HG02571 (cell line): ENCODE results near the gene IL3.
"Not testable (repeated sequence)": the region's sequence is repeated elsewhere in the genome, so short reads cannot be mapped to it uniquely, and the experiment has no call there.

ENCODE experiments used
- ATAC-seq: cut with Tn5 transposase; IDR thresholded peaks from one replicate; pipeline ENCODE4 v1.9.1; 2021; ENCODE audit warnings: mild to moderate bottlenecking, moderate library complexity; ENCODE audit not compliant: unreplicated experiment

IL3 gene

DNA sequence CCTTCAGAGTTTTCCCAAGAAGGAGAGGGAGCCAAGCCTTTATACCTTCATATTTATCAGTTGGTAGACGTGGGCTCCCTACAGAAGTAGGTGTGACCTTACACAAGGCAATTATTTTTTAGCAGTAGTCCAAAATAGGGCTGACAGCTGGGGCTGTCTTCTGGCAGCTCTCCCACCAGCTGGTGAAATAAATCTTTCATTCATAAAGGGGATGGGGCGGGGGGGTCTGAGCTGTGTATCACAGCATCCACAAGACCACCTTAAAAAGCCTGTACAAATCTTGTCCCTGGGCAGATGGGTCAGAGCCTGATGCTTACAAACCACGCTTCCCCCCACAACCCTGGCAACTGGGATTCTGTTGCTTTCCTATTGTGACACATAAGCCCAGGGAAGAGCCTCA is 32.8 kb downstream of the IL3 start:
- no peak for ATAC-seq

DNA sequence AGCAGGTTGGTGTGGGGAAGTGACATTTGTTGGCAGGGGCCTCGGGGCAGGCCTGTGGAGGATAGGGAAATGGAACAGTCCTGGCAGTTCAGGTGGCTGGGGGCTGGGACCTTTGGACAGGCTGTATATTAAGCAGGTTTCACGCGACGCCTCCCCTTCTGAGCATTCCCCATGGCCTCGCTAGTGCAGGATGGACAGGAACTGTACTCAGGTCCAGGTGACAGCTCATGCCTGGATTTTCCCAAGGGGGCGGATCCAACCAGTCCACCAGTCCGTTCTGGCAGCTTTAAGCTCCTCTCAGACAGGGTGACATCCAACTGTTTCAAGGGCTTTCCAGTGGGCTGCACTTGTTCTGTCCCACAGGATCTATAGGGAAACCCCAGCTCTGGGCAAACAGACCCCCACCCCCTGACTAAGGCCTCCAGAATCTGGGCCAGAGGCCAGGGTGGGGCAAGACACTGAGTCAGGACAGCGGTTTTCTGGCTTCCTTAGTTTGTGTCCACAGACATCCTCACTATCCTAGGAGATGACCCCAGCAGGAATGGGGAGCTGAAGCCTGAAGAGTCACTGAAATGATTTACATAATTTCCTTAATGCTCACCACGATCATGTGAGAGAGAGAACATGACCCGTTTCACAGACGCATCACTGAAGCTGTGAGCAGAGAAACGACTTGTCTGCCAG is 34.1 kb downstream of the IL3 start:
- no peak for ATAC-seq

DNA sequence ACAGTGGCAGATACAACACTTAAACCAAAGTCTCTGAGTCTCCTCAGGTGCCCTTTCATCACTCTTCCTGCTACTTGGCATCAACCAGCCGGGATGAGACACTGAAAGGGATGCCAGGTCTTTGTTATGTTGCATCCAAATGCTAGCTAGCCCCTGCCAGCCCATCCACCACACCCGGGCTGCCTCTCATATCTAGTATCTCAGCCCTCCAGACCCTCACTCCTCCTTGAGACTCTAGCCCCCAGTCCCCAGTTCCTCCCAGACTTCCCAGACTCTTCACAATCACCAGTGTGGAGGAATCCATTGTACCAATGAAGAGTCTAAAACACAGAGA is 34.6 kb downstream of the IL3 start:
- ATAC-seq, result no peak

DNA sequence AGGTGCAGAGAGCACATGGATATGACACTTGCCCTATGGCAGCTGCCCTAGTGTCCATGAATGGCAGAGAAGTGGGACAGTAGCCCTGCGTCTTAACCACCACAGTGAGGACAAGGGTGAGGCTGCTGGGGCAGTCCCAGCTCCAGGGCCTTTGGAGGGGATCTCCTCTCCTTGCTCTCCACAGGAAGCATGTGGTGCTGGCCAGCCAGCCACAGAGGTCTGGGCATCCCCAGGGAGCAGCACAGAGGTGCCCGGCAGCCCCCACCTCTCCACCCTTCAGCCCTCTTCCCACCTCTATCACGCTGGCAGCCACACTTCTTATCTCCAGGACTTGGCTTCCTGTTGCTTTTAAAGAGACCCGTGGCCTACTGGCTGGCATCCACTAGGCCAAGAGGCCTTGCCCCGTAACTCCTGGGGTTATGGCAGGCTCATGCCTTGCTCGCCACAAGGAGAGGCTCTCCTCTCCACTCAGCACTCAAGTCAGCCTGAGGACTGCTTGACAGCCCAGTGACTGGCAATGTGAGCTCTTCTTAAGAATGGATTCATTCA is 35.0 kb downstream of the IL3 start:
- ATAC-seq, result no peak

DNA sequence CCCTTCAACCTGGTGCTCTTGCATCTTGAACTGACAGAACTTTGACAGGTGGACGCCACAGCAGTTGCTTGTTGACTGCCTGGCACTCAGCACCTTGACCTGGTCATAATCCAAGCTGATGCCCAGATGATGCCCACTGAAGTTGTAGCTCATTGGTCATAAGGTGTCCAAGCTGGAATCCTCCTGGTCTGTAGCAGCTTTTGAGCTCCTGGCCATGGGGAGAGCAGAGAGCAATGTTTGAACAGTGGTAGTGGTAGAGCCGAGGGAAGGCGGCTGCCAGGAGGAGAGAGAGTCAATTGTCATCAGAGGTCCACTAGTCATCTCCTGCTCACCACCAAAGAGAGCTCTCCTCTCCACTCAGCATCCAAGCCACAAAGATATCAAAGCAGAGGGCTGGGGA is 36.4 kb downstream of the IL3 start:
- no peak for ATAC-seq

DNA sequence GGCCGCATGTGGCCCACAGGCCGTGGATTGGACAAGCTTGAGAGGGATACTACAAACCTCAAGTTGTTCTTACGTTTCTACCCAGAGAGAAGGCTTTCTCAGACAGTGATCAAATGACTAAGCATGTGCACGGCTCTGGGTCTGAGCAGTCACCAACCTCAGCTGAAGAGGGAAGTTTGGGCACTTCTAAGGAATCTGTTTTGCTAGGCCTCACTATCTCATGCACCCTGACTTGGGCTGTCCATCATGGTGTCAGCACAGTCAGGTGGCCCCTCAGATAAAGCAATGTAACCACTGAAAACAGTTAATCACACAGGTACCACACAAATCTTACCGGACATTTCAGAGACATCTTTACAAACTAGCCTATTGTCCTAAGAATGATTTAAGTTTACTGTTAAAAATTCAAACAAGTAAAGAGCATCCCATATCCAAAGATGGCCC is 37.7 kb downstream of the IL3 start:
- no peak for ATAC-seq

DNA sequence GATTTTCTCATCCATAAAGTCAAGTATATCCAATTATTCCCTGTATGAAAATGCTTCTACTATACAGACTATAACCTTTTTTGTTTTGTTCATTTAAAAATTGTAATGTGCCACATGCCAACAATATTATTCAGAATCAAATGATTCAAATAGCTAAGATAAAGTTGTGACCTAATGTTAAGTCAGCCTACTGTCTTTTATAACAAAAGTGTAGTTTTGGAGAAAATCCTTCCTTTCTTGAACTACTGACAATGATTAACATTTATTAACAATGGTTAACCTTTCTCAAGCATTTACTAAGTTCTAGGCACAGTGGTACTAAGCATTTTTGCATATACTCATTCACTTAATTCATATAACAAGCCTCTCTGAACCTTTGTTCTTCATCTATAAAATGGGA is 38.2 kb downstream of the IL3 start:
- no peak for ATAC-seq

DNA sequence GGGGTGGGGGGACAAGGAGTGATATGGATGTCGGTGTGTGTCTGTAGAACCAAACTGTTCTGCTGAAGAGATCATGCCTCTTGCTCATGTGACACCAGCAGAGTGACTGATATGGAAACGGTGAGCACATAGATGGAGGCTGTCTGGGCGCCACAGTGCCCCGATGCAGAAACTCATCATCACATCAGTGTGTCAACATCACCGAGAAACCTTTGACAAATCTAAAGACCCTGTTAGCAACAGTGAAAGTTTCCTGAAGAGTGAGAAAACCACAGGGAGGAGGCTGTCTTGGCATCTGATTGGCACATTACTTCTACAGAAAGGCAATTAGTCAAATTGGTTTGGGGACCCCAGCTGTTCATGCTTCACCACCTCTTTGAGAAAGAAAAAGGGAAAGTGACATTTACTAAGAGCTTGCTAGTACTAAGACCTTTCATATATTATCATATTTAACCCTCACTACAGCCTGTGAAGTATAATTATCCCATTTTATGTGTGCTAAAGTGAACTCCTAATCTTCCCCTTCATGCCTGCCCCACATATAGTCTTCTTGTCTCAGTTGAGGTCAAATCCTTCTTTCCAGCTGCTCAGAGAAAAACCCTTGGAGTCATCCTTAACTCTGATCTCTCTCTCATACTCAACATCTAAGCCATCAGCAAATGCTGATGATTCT is 38.8 kb downstream of the IL3 start:
- no peak for ATAC-seq

DNA sequence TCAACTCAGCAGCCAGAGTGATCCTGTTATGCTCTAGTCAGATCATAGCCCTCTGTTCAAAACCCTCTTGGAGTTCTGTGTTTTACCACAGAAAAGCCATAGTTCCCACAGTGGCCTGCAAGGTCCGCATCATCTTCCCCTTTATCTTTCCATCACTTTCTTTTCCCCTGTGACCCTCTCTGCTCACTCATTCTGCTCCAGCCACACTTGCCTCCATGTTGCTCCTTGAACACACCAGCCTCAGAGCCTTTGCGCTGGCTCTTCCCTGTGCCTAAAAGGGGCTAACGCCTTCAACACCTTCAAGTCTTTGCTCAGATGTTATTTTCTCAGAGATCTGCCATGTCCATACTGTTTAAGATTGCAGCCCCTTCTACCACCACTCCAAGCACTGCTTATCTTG is 39.5 kb downstream of the IL3 start:
- no peak for ATAC-seq

DNA sequence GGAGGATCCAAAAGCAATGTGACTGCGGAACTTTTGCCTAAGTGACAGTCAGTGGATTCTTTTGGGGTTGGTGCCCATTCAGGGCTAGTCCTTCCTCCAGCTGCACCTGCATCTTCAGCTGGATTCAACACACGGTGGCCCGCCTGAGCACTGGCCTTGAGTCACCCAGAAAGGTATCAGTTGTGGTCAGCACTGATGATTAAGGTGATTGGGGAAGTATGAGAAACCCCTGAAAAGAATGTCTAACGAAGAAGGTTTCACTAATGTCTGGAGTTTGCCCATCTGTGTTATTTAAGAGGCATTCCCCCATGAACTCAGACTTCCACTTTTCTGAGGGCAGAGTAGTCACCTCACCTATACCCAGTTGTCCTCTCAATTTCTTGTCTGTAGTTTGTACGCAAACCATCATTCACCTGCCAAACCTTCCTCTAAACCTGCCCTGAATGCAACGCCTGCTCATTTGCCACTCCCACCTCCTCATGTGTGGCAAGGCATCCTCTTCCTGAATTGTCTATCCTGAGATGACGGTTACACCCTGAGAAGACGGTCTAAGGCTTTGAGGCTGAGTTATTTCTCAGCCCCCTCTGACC is 40.3 kb downstream of the IL3 start:
- ATAC-seq, result peak; percentile 28

DNA sequence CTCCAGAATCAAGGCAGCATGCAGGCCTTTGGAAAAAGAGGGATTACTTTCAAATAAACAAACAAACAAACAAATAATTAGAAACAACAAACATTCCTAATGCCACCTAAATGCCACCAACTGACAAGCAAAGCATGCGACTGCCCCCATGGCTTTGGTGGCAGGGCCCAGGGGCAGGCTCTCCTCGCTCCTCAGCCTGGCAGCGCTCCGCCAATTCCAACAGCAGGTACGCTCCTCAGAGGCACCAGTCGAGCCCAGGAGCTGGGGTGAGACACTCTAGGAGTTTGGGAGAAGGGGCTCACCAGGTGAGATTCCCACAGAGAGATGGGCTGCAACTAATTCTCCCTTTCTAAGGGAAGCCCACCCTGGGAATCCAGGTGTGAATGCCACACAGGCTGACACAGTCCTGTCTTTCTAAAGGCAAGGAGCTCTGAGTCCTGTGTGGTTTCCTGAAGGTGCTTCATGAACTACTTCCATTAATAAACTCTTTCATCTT is 41.0 kb downstream of the IL3 start:
- no peak for ATAC-seq

DNA sequence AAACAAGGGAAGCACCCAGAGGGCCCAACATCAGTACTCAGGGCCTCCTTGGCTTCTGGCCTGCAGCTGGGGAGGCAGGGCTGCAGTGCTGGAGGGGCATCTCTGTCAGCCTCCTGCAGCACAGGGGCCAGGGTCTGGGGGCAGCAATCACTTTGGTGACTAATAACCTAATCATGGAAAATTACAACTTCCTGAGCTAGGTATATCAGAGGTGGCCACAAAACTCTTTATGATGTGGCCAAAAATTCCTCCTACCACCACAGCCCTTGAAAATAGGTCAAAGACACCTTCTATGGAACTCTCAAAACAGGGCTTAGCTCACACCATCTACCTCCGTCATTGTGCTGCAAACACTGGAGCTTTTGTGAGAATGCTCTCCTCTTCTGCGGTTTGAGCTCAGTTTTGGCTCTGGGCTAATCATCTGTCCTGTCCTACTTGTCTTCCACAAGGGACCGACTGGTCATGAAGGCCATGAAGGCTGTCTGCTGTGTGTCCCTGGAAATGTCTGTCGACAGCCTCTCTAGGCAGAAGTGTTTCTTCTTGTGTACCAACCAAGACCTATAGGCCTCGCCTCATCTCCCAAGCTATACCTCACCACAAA is 41.7 kb downstream of the IL3 start:
- no peak for ATAC-seq

DNA sequence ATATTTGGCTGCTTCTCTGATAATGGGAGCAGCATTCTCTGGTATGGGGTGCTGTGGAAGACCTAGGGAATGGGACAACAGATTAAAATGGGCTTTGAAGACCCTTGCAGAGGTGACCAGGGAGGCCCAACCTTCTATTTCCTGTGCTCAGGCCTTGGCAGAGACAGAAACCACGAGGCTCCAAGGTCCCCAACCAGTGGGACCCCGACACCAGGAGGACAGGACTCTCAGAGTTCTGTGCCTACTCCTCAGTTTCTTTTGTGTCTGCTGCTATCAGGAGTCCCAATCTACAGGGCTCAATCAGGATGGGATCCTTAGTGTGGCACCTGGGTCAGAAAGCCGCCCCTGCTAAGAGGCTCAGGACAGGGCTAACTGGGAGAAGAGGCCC is 42.5 kb downstream of the IL3 start:
- no peak for ATAC-seq

DNA sequence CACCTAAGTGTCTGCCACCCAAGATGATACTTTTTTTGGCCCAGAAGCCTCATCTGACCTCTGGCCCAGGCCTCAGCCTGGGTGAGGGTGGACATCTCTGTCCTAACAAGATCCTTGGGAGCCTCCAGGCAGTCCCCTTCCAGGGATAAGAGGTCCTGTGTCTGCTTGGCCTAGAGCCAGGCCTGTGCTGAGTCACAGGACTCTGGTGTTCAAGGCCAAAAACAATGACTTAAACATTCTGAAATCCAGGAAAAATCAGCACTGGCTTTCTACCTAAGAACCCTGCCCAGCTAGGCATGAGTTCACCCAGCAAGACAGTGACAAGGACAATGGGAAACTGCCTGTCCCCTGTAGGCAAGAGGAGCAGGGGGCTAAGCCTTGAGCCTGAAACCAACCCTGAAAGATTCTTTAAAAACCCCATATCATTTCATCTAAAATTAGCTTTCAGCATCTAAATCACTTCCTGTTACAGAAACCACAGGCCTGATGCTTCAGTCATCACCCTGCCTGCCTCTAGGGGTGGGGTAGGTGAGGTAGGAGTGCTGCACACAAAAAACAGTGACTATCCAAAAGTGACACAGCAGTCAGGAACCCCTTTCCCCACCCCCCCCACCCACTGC is 43.0 kb downstream of the IL3 start:
- peak; percentile 60 for ATAC-seq

DNA sequence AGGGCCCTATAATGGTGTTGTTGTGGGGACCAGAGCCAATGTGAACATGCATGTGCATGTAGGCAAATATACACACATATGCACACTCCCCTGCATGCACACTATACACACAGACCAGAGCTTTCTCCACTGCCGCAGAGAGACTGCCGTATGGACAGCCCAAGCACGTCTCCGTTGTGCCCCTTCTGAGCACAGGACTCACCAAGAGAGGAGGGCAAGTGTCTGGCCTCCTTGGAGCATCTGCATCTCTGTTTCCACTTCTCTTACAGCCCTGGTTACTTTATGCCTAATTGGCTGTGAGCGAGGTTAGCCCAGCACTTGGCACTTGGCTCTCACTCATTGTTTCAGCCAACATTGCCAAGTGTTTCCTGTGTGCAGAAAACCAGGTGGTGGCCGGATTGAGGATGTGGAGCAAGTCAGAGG is 43.5 kb downstream of the IL3 start:
- peak; percentile 17 for ATAC-seq

DNA sequence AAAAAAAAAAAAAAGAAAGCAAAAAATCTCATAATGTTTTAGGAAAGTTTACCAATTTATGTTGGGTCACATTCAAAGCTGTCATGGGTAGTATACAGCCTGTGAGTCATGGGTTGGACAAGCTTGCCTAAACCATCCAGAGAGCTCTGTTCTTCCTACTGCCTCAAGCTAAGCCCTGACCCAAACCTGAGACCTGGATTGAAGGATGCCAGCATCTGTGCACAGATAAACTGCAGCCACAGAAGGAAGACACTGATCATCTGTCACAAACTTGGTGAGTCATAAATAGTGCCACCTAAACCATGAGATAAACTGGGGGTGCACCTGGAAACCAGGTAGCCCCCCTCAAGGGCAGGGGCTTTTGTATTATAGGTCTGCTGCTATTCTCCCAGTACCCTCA is 44.1 kb downstream of the IL3 start:
- no peak for ATAC-seq

DNA sequence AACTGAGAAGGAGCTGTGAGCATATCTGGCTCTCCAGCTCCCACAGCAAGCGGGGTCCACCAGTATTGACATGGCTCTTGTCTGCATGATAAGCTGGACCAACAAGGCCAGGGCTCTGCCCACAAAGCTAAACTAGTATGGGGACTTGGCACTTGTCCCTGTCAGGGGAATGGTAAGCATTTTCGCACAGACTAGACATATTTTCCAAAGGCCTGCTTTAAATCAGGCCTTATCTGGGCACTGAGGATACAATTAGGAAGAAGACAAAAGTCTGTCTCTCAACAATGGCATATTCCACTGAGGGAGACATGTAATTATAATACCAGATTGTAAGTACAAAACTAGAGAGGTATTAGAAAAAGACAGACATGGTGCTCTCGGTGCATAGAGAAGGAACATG is 45.2 kb downstream of the IL3 start:
- no peak for ATAC-seq

DNA sequence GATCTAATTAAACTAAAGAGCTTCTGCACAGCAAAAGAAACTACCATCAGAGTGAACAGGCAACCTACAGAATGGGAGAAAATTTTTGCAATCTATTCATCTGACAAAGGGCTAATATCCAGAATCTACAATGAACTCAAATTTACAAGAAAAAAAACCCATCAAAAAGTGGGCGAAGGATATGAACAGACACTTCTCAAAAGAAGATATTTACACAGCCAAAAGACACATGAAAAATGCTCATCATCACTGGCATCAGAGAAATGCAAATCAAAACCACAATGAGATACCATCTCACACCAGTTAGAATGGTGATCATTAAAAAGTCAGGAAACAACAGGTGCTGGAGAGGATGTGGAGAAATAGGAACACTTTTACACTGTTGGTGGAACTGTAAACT is 48.0 kb downstream of the IL3 start:
- not testable (repeated sequence) for ATAC-seq

DNA sequence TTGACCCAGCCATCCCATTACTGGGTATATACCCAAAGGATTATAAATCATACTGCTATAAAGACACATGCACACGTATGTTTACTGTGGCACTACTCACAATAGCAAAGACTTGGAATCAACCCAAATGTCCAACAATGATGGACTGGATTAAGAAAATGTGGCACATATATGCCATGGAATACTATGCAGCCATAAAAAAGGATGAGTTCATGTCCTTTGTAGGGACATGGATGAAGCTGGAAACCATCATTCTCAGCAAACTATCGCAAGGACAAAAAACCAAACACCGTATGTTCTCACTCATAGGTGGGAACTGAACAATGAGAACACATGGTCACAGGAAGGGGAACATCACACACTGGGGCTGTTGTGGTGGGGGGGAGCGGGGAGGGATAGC is 48.5 kb downstream of the IL3 start:
- not testable (repeated sequence) for ATAC-seq

DNA sequence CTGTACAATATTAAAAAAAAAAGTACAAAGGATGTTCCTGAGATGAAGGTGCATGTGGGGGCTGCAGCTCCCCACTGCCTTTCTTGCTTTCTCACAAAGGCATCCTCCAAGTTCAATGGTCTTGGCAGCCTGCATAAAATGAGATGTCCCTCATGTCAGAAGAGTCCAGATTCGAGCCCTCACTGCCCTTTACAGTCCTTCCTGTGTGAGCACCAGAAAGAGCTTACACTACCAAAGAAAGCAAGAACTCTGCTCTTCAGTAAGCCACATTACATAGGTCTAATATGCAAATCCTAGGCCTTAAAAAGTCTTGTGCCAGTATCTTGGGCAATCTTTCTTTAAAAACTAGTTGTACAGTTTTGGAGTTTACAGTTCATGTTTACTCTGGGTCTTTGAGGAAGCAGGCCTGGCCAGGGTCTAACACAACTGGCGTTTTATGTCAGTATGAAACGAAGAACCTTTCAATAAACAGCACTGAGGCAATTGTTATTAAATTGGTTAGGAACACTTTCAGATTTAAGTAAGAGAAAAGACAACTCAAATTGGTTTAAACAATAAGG is 49.1 kb downstream of the IL3 start:
- ATAC-seq, result no peak

DNA sequence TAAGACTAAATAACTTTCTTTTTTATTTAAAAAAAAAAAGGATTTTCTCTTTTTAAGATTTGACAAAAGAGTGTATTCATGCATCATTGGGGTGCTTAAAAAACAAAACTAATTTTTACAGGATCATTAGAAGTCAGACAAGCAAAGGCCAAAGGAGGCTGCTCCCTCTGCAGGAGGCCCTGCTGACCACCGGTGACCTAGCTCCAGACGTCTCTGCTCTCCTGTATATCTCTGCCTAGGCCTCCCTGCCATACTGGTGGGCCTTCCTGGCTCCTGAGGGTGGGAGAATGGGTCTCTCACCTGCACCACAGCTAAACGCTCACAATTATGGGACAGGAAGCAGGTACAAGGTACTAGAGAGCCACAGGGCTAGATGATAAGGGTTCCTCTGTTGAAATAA is 49.7 kb downstream of the IL3 start:
- ATAC-seq, result no peak
